Activated T-cell treated with anti-CD3 and anti-CD28 coated beads, Interleukin-2, amount 50 U/mL, for 72 hours (primary cell): Measurements from ENCODE around the gene IL36G. TPM values are rescaled to one million over a fixed set of nuclear protein-coding genes. Genes with fewer than 3 reads are reported as not detected.
A peak's percentile ranks its signal among the peaks of the same experiment; 100 is the strongest.
"Not testable (repeated sequence)": the region's sequence is repeated elsewhere in the genome, so short reads cannot be mapped to it uniquely, and the experiment has no call there.

Experiments
- ATAC-seq, 2 donors: fragments of 150-1000 bp; cut with Tn5 transposase; replicated peaks in 1 of 2; 2 replicates each; pipeline ENCODE4 v1.10.0; 2021; ENCODE audit warnings: moderate library complexity in 2 of 2, mild to moderate bottlenecking in 1 of 2
- DNase-seq, 2 donors: peaks; one replicate each; pipeline ENCODE4 v3.0.0; 2021 to 2022; ENCODE audit warnings: mixed read lengths in 1 of 2
- H3K27ac Mint-ChIP-seq: one replicate; pipeline ENCODE4 v1.8.0; 2022; ENCODE audit warnings: mild to moderate bottlenecking, moderate library complexity, mixed read lengths
- H3K27me3 Mint-ChIP-seq: one replicate; pipeline ENCODE4 v1.8.0; 2022; ENCODE audit warnings: low read depth, mixed read lengths
- H3K36me3 Mint-ChIP-seq, 2 donors: one replicate each; pipeline ENCODE4 v1.8.0; 2022; ENCODE audit warnings: mixed read lengths in 2 of 2, mild to moderate bottlenecking in 1 of 2; ENCODE audit not compliant: insufficient read depth in 2 of 2
- H3K4me1 Mint-ChIP-seq: one replicate; pipeline ENCODE4 v1.8.0; 2022; ENCODE audit warnings: low read depth, mixed read lengths
- H3K4me3 Mint-ChIP-seq, 2 donors: one replicate each; pipeline ENCODE4 v1.8.0; 2022; ENCODE audit warnings: mild to moderate bottlenecking in 2 of 2, mixed read lengths in 2 of 2, moderate library complexity in 2 of 2
- H3K9me3 Mint-ChIP-seq, 2 donors: one replicate each; pipeline ENCODE4 v1.8.0; 2022; ENCODE audit warnings: mixed read lengths in 2 of 2
- total RNA-seq, 2 donors: library from RNA; stranded (reverse); gene quantifications; one replicate each; pipeline ENCODE4 v1.2.3, GENCODE V29; 2022

Gene IL36G
- not detected for total RNA-seq

GRCh38 chr2:112977559-112978056 lies at the start of gene IL36G:
Gene IL36G (plus strand): TSS chr2:112978006. CDS start chr2:112978639, 633 bp downstream.
- H3K9me3 Mint-ChIP-seq: no peaks in the 10 kb centered on the region
- no peak within 1 kb of the TSS for H3K4me3 Mint-ChIP-seq
- ATAC-seq (peak in 1 of 2 donors; percentile 26), DNase-seq (no peak)
- peaks cover 8% of the 10 kb centered on the region for H3K27me3 Mint-ChIP-seq
- H3K4me1 Mint-ChIP-seq: peaks cover 3% of the 10 kb centered on the region
- no peak within 1 kb of the TSS for H3K27ac Mint-ChIP-seq
- no peaks in the 10 kb centered on the region for H3K36me3 Mint-ChIP-seq

- H3K4me3 Mint-ChIP-seq: no peak overlapping the region
- DNase-seq (no peak), ATAC-seq (no peak)
- no peaks in the 10 kb centered on the region for H3K4me1 Mint-ChIP-seq
- no peaks in the 10 kb centered on the region for H3K36me3 Mint-ChIP-seq
- no peaks in the 10 kb centered on the region for H3K27me3 Mint-ChIP-seq
- H3K9me3 Mint-ChIP-seq: no peaks in the 10 kb centered on the region
- no peak overlapping the region for H3K27ac Mint-ChIP-seq
Measured at GRCh38 chr2:112933261-112933660, 44.5 kb upstream of the IL36G start.

- ATAC-seq, DNase-seq, H3K4me3 Mint-ChIP-seq, H3K9me3 Mint-ChIP-seq, H3K27ac Mint-ChIP-seq, H3K36me3 Mint-ChIP-seq, H3K4me1 Mint-ChIP-seq, H3K27me3 Mint-ChIP-seq: not testable (repeated sequence)
Measured at GRCh38 chr2:112934117-112934516, 43.7 kb upstream of the IL36G start.

- DNase-seq (no peak), ATAC-seq (no peak)
- Mint-ChIP-seq H3K27me3 (no peaks in the 10 kb centered on the region), H3K9me3 (no peaks in the 10 kb centered on the region), H3K27ac (no peak overlapping the region), H3K4me1 (peaks cover 5% of the 10 kb centered on the region), H3K36me3 (no peaks in the 10 kb centered on the region), H3K4me3 (no peak overlapping the region)
Measured at GRCh38 chr2:112936927-112937232, 40.9 kb upstream of the IL36G start.

- ATAC-seq (no peak), DNase-seq (no peak)
Measured at GRCh38 chr2:112938904-112939303, 38.9 kb upstream of the IL36G start.

GRCh38 chr2:112939425-112939824 lies 38.4 kb upstream of the IL36G start:
- Mint-ChIP-seq H3K36me3 (no peaks in the 10 kb centered on the region), H3K4me1 (peaks cover 7% of the 10 kb centered on the region), H3K9me3 (no peaks in the 10 kb centered on the region), H3K27ac (no peak overlapping the region), H3K4me3 (no peak overlapping the region), H3K27me3 (peaks cover 5% of the 10 kb centered on the region)
- DNase-seq (no peak), ATAC-seq (no peak)

More at GRCh38 chr2:112938904-112939303, 38.9 kb upstream of the IL36G start:
- no peak overlapping the region for H3K4me3 Mint-ChIP-seq
- no peaks in the 10 kb centered on the region for H3K36me3 Mint-ChIP-seq
- H3K27ac Mint-ChIP-seq: no peak overlapping the region
- no peaks in the 10 kb centered on the region for H3K9me3 Mint-ChIP-seq
- H3K27me3 Mint-ChIP-seq: peaks cover 5% of the 10 kb centered on the region
- H3K4me1 Mint-ChIP-seq: peaks cover 7% of the 10 kb centered on the region

- Mint-ChIP-seq H3K4me1 (peaks cover 7% of the 10 kb centered on the region), H3K4me3 (no peak overlapping the region), H3K9me3 (no peaks in the 10 kb centered on the region), H3K36me3 (no peaks in the 10 kb centered on the region), H3K27me3 (peaks cover 5% of the 10 kb centered on the region), H3K27ac (no peak overlapping the region)
- DNase-seq (no peak), ATAC-seq (no peak)
Measured at GRCh38 chr2:112940859-112941625, 36.8 kb upstream of the IL36G start.

- Mint-ChIP-seq H3K9me3 (no peaks in the 10 kb centered on the region), H3K4me1 (peaks cover 7% of the 10 kb centered on the region), H3K27ac (no peak overlapping the region), H3K36me3 (no peaks in the 10 kb centered on the region), H3K27me3 (peaks cover 5% of the 10 kb centered on the region), H3K4me3 (no peak overlapping the region)
- ATAC-seq: peak; percentile 85 to 94
- DNase-seq: peak; percentile 76 to 83
Measured at GRCh38 chr2:112941753-112942653, 35.8 kb upstream of the IL36G start.

- no peak overlapping the region for H3K27ac Mint-ChIP-seq
- ATAC-seq (no peak), DNase-seq (no peak)
- peaks cover 5% of the 10 kb centered on the region for H3K27me3 Mint-ChIP-seq
- no peaks in the 10 kb centered on the region for H3K36me3 Mint-ChIP-seq
- H3K4me3 Mint-ChIP-seq: no peak overlapping the region
- peaks cover 7% of the 10 kb centered on the region for H3K4me1 Mint-ChIP-seq
- H3K9me3 Mint-ChIP-seq: no peaks in the 10 kb centered on the region
Measured at GRCh38 chr2:112942654-112943002, 35.2 kb upstream of the IL36G start.

GRCh38 chr2:112944971-112945370 lies 32.8 kb upstream of the IL36G start:
- peaks cover 7% of the 10 kb centered on the region for H3K4me1 Mint-ChIP-seq
- H3K9me3 Mint-ChIP-seq: no peaks in the 10 kb centered on the region
- no peak overlapping the region for H3K27ac Mint-ChIP-seq
- no peak overlapping the region for H3K4me3 Mint-ChIP-seq
- no peak for DNase-seq
- no peaks in the 10 kb centered on the region for H3K36me3 Mint-ChIP-seq
- H3K27me3 Mint-ChIP-seq: peaks cover 5% of the 10 kb centered on the region
- no peak for ATAC-seq

- DNase-seq: no peak
- H3K4me1 Mint-ChIP-seq: peaks cover 7% of the 10 kb centered on the region
- no peaks in the 10 kb centered on the region for H3K36me3 Mint-ChIP-seq
- no peak overlapping the region for H3K27ac Mint-ChIP-seq
- peaks cover 11% of the 10 kb centered on the region for H3K27me3 Mint-ChIP-seq
- no peaks in the 10 kb centered on the region for H3K9me3 Mint-ChIP-seq
- no peak overlapping the region for H3K4me3 Mint-ChIP-seq
- ATAC-seq: no peak
Measured at GRCh38 chr2:112946086-112946485, 31.7 kb upstream of the IL36G start.

GRCh38 chr2:112947374-112947773 lies 30.4 kb upstream of the IL36G start:
- Mint-ChIP-seq H3K36me3 (no peaks in the 10 kb centered on the region), H3K9me3 (no peaks in the 10 kb centered on the region), H3K4me1 (no peaks in the 10 kb centered on the region), H3K27ac (no peak overlapping the region), H3K4me3 (no peak overlapping the region), H3K27me3 (peaks cover 17% of the 10 kb centered on the region)
- ATAC-seq: no peak
- no peak for DNase-seq

GRCh38 chr2:112949456-112949855 lies 28.4 kb upstream of the IL36G start:
- no peak for DNase-seq
- no peak for ATAC-seq
- H3K4me3 Mint-ChIP-seq: no peak overlapping the region
- no peaks in the 10 kb centered on the region for H3K4me1 Mint-ChIP-seq
- H3K27ac Mint-ChIP-seq: no peak overlapping the region
- H3K9me3 Mint-ChIP-seq: no peaks in the 10 kb centered on the region
- H3K36me3 Mint-ChIP-seq: no peaks in the 10 kb centered on the region
- H3K27me3 Mint-ChIP-seq: peaks cover 12% of the 10 kb centered on the region
